Measurements from ENCODE around the gene VAMP2. TPM values are rescaled to one million over a fixed set of nuclear protein-coding genes. Genes with fewer than 3 reads are reported as not detected.

The VAMP2 gene
- polyA plus RNA-seq, 1 donor from 2014 or later, result 98.3 TPM

GRCh38 chr17:8161289-8162232 is 1.2 kb downstream of the VAMP2 start:
- no peak for TF ChIP-seq EP300 (conservative IDR thresholded peaks at IDR 0.05; ENCODE audit: poor library complexity, severe bottlenecking)
- peak overlapping the region; percentile 99 for H3K9ac ChIP-seq (ENCODE audit: low read length)
- H3F3A ChIP-seq (ENCODE audit: insufficient read depth, low read length, poor library complexity, severe bottlenecking), result no peaks in the 10 kb centered on the region
- H3K27me3 ChIP-seq (ENCODE audit: insufficient read depth, low read depth, low read length), result no peaks in the 10 kb centered on the region
- no peaks in the 10 kb centered on the region for H3K9me3 ChIP-seq (ENCODE audit: low read length)
- peaks cover 11% of the 10 kb centered on the region for H4K20me1 ChIP-seq (ENCODE audit: insufficient read depth)
- H3K4me2 ChIP-seq (ENCODE audit: low read length), result peak overlapping the region; percentile 96
- peak overlapping the region; percentile 94 for H3K4me3 ChIP-seq (ENCODE audit: low read length)
- H3K9me2 ChIP-seq (ENCODE audit: insufficient read depth, low read length), result no peaks in the 10 kb centered on the region
- H2AFZ ChIP-seq (ENCODE audit: low read depth, low read length), result no peak overlapping the region
- peak overlapping the region; percentile 87 for H3K27ac ChIP-seq (ENCODE audit: low read length)
- H3K79me2 ChIP-seq (replicated peaks; ENCODE audit: insufficient read depth, low read length), result peaks cover 45% of the 10 kb centered on the region
- H3K36me3 ChIP-seq (ENCODE audit: insufficient read depth, low read length), result no peaks in the 10 kb centered on the region

GRCh38 chr17:8160741-8161221 is 2.0 kb downstream of the VAMP2 start:
- Histone ChIP-seq H3K9me3 (ENCODE audit: low read length) (no peaks in the 10 kb centered on the region), H3K27me3 (ENCODE audit: insufficient read depth, low read depth, low read length) (no peaks in the 10 kb centered on the region), H3K9me2 (ENCODE audit: insufficient read depth, low read length) (no peaks in the 10 kb centered on the region), H4K20me1 (ENCODE audit: insufficient read depth) (peaks cover 11% of the 10 kb centered on the region), H3K36me3 (ENCODE audit: insufficient read depth, low read length) (no peaks in the 10 kb centered on the region), H3K4me2 (ENCODE audit: low read length) (peak overlapping the region; percentile 96), H3F3A (ENCODE audit: insufficient read depth, low read length, poor library complexity, severe bottlenecking) (no peaks in the 10 kb centered on the region), H2AFZ (ENCODE audit: low read depth, low read length) (no peak overlapping the region), H3K79me2 (replicated peaks; ENCODE audit: insufficient read depth, low read length) (peaks cover 45% of the 10 kb centered on the region), H3K27ac (ENCODE audit: low read length) (peak overlapping the region; percentile 87), H3K9ac (ENCODE audit: low read length) (peak overlapping the region; percentile 99), H3K4me3 (ENCODE audit: low read length) (peak overlapping the region; percentile 94)
- TF ChIP-seq SMC3 (conservative IDR thresholded peaks at IDR 0.05; ENCODE audit: poor library complexity), result no peak
- no peak for TF ChIP-seq POLR2AphosphoS5 (IDR thresholded peaks at IDR 0.05)
- TF ChIP-seq EZH2 (IDR thresholded peaks at IDR 0.05; ENCODE audit: borderline replicate concordance, insufficient read depth, low read length, poor library complexity, severe bottlenecking), result no peak
- TF ChIP-seq CTCF (IDR thresholded peaks at IDR 0.05; ENCODE audit: poor library complexity, severe bottlenecking), result no peak
- no peak for TF ChIP-seq EP300 (conservative IDR thresholded peaks at IDR 0.05; ENCODE audit: poor library complexity, severe bottlenecking)
- TF ChIP-seq RAD21 (conservative IDR thresholded peaks at IDR 0.05), result no peak
- no peak for TF ChIP-seq TAF1 (IDR thresholded peaks at IDR 0.05; ENCODE audit: low read depth)
- TF ChIP-seq, protein P1, sequence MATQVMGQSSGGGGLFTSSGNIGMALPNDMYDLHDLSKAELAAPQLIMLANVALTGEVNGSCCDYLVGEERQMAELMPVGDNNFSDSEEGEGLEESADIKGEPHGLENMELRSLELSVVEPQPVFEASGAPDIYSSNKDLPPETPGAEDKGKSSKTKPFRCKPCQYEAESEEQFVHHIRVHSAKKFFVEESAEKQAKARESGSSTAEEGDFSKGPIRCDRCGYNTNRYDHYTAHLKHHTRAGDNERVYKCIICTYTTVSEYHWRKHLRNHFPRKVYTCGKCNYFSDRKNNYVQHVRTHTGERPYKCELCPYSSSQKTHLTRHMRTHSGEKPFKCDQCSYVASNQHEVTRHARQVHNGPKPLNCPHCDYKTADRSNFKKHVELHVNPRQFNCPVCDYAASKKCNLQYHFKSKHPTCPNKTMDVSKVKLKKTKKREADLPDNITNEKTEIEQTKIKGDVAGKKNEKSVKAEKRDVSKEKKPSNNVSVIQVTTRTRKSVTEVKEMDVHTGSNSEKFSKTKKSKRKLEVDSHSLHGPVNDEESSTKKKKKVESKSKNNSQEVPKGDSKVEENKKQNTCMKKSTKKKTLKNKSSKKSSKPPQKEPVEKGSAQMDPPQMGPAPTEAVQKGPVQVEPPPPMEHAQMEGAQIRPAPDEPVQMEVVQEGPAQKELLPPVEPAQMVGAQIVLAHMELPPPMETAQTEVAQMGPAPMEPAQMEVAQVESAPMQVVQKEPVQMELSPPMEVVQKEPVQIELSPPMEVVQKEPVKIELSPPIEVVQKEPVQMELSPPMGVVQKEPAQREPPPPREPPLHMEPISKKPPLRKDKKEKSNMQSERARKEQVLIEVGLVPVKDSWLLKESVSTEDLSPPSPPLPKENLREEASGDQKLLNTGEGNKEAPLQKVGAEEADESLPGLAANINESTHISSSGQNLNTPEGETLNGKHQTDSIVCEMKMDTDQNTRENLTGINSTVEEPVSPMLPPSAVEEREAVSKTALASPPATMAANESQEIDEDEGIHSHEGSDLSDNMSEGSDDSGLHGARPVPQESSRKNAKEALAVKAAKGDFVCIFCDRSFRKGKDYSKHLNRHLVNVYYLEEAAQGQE (IDR thresholded peaks at IDR 0.05; ENCODE audit: borderline replicate concordance), result no peak
- TF ChIP-seq MXI1 (conservative IDR thresholded peaks at IDR 0.05; ENCODE audit: poor library complexity, severe bottlenecking), result no peak
